ENCODE data around the gene RAB6B.

DNA sequence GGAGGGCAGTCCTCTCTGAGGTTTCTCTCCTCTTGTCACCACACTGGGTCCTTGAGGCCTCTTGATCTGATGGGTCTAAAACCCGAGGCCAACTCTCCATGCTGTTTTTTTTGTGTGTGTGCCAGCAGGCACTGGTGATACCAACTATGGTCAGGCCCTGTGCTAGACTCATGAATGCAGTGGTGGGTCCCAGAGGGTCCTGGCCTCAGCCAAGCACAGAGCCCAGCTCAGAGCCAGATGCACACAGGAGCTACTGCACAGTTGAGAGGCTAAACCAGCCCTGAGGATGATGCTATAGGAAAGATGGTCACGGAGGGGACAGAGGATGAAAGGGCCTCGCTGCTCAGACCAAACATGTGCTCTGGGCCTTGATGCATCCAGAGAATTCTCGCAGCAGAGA is 33.5 kb downstream of the RAB6B start:
- TF ChIP-seq, protein P1, sequence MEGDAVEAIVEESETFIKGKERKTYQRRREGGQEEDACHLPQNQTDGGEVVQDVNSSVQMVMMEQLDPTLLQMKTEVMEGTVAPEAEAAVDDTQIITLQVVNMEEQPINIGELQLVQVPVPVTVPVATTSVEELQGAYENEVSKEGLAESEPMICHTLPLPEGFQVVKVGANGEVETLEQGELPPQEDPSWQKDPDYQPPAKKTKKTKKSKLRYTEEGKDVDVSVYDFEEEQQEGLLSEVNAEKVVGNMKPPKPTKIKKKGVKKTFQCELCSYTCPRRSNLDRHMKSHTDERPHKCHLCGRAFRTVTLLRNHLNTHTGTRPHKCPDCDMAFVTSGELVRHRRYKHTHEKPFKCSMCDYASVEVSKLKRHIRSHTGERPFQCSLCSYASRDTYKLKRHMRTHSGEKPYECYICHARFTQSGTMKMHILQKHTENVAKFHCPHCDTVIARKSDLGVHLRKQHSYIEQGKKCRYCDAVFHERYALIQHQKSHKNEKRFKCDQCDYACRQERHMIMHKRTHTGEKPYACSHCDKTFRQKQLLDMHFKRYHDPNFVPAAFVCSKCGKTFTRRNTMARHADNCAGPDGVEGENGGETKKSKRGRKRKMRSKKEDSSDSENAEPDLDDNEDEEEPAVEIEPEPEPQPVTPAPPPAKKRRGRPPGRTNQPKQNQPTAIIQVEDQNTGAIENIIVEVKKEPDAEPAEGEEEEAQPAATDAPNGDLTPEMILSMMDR (IDR thresholded peaks at IDR 0.05; ENCODE audit: insufficient read depth, low read length) = no peak
- TF ChIP-seq REST (IDR thresholded peaks at IDR 0.05; ENCODE audit: insufficient replicate concordance, low read depth) = no peak
- no peak for TF ChIP-seq GABPA (IDR thresholded peaks at IDR 0.05; ENCODE audit: low read depth)

Data from HL-60 (cell line).